Measurements from ENCODE around the gene TOPAZ1. TPM values are rescaled to one million over a fixed set of nuclear protein-coding genes. Genes with fewer than 3 reads are reported as not detected.

The TOPAZ1 gene
- total and polyA plus RNA-seq, 2 of the 8 experiments (the other 6 are each of a cell fraction or from before 2014, with no cell fraction given), result not detected

DNA sequence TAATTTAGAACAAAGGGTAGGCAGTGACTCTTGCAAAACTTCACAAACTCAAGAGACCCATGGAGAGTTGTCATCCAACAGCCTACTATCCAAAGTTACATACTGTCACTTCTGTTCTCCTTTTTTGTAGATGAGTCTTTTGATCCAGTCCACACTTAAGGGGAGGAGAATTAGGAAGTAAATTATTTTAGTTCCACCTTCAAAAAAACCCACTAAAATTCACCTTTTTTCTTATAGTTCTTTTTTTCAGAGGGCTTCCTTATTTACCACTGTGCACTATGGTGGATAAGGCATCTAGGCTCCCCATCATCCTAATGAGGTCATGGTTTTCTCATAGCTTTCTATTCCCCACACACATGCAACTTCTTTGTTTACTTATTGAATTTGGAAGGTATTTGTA lies 88.3 kb downstream of the TOPAZ1 start:
- no peaks in the 10 kb centered on the region for H3K4me1 ChIP-seq (replicated peaks in 1 of 4; ENCODE audit: control insufficient read depth in 3 of 4, insufficient read depth in 4 of 4, low read length in 3 of 4)
- TF ChIP-seq GABPA (IDR thresholded peaks at IDR 0.05; ENCODE audit: borderline replicate concordance, insufficient read depth, low read length) (no peak), CHD7 (IDR thresholded peaks at IDR 0.05; ENCODE audit: insufficient replicate concordance, low read length) (no peak)
- DNase-seq (ENCODE audit: low read depth in 1 of 2, low spot score in 2 of 2), result no peak
- H2BK5ac ChIP-seq (ENCODE audit: low read depth, low read length), result no peak overlapping the region
- no peaks in the 10 kb centered on the region for H3K23me2 ChIP-seq (ENCODE audit: low read depth, low read length)
- no peak overlapping the region for H2AK5ac ChIP-seq (ENCODE audit: low read depth, low read length)
- H3K27me3 ChIP-seq (replicated peaks in 1 of 4; ENCODE audit: control insufficient read depth in 3 of 4, extremely low read depth in 1 of 4, insufficient read depth in 3 of 4, low read length in 3 of 4), result no peaks in the 10 kb centered on the region
- no peak overlapping the region for H3K14ac ChIP-seq (ENCODE audit: insufficient read length)
- H3K36me3 ChIP-seq (ENCODE audit: control insufficient read depth in 2 of 4, insufficient read depth in 4 of 4, low read length in 3 of 4), result no peaks in the 10 kb centered on the region
- H2BK15ac ChIP-seq (ENCODE audit: low read length), result no peak overlapping the region
- no peak overlapping the region for H3K4me3 ChIP-seq (ENCODE audit: extremely low read depth in 1 of 4, insufficient read depth in 2 of 4, low read depth in 3 of 4, low read length in 4 of 4)
- H4K5ac ChIP-seq (ENCODE audit: insufficient read length, low read depth, low read length), result no peak overlapping the region
- H3K23ac ChIP-seq (ENCODE audit: insufficient read length), result no peak overlapping the region
- no peak overlapping the region for H3K18ac ChIP-seq (ENCODE audit: extremely low read depth, low read length)
- no peak overlapping the region for H2BK12ac ChIP-seq (ENCODE audit: low read depth, low read length)
- no peak overlapping the region for H4K91ac ChIP-seq (replicated peaks; ENCODE audit: insufficient read length, low read length)
- FAIRE-seq, result no peak
- no peak overlapping the region for H3K56ac ChIP-seq (replicated peaks; ENCODE audit: insufficient read length, low read depth, low read length)
- H3K27ac ChIP-seq (ENCODE audit: low read depth, low read length), result no peak overlapping the region
- ChIA-PET POLR2A (ENCODE audit: partially characterized antibody) (no interaction called here), CTCF (ENCODE audit: partially characterized antibody) (no interaction called here)
- no peak overlapping the region for H2BK120ac ChIP-seq (replicated peaks; ENCODE audit: low read depth, low read length)
- no peaks in the 10 kb centered on the region for H3K9me3 ChIP-seq (ENCODE audit: insufficient read depth in 2 of 2, low read depth in 1 of 2, low read length in 1 of 2)
- no peaks in the 10 kb centered on the region for H3K79me2 ChIP-seq (ENCODE audit: control insufficient read depth in 1 of 2, insufficient read depth in 2 of 2, low read length in 2 of 2)
- no peak overlapping the region for H3K4ac ChIP-seq (replicated peaks; ENCODE audit: insufficient read length, low read depth, low read length)
- no peaks in the 10 kb centered on the region for H3K79me1 ChIP-seq (ENCODE audit: low read depth, low read length)
- no peak overlapping the region for H4K8ac ChIP-seq (ENCODE audit: extremely low read depth, insufficient read depth, low read length)
- H3K9ac ChIP-seq (replicated peaks in 1 of 4; ENCODE audit: extremely low read depth in 1 of 4, low read depth in 3 of 4, low read length in 3 of 4), result no peak overlapping the region
- H4K20me1 ChIP-seq (replicated peaks in 1 of 2; ENCODE audit: control insufficient read depth in 1 of 2, insufficient read depth in 2 of 2, low read length in 2 of 2), result no peaks in the 10 kb centered on the region
- H2AFZ ChIP-seq (ENCODE audit: low read length), result no peak overlapping the region
- H2BK20ac ChIP-seq (ENCODE audit: low read length), result no peak overlapping the region
- H3K4me2 ChIP-seq (ENCODE audit: insufficient read depth in 1 of 2, low read depth in 2 of 2, low read length in 2 of 2), result no peak overlapping the region

Data from H1 (cell line).